Peyer's patch (tissue), 4 donors: ENCODE data around the gene SRRM3.

ENCODE experiments used
- POLR2A ChIP-seq, 2 donors: fragments of 450-650 bp; IDR thresholded peaks; one replicate each; pipeline ENCODE4 v1.5.1; 2017; ENCODE audit warnings: antibody characterized with exemption in 2 of 2, mild to moderate bottlenecking in 2 of 2, moderate library complexity in 2 of 2
- TF ChIP-seq, protein P1 (sequence below), 6 experiments: fragments of 450-650 bp in 4 of 6; fragments of 200-600 bp in 2 of 6; sonication (generic) in 1 of 6; IDR thresholded peaks; one replicate each; pipeline ENCODE4 v1.5.1; 2017 to 2019; ENCODE audit warnings: antibody characterized with exemption in 6 of 6, mild to moderate bottlenecking in 3 of 6, moderate library complexity in 1 of 6

DNA sequence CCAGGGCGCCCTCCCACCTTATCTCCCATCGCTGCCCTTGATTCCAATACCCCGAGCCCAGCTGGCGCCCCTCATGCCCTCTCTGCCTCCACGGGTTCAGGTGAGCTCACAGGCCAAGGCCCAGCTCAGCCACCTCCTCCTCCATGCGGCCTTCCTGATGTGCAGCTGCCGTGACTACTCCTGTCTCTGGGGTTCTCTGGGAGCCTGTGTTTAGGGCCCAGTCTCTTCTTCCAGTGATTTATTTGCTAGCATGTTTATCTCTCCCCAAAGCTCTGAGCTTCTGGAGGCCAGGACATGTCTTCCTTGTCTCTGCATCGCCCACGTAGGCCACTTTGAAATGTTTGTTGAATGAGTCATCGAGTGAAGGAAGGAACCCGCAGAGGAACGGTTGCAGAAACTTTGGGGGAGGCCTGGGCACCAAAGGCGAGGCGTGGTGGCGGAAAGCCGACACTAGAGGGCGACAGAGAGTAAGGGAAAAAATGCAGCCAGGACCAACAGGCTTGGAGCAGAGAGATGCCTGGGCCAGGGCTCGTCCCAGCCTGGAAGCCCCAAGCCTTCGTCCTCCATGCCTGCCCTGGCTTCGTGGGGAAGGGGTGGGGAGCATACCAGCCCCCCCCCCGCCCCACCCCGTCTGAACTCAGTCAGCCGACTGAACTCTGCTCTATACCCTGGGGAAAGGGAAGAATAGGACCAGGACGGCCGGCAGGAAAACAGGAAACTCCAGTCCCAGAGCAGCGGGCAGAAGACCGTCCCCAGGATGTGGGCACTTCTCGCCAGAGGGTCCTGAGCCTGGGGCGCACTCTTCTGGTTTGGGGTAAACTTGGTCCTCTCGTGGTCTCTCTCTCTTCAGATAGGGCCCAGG, 89.9 kb downstream of the SRRM3 start:
- TF ChIP-seq, protein P1, sequence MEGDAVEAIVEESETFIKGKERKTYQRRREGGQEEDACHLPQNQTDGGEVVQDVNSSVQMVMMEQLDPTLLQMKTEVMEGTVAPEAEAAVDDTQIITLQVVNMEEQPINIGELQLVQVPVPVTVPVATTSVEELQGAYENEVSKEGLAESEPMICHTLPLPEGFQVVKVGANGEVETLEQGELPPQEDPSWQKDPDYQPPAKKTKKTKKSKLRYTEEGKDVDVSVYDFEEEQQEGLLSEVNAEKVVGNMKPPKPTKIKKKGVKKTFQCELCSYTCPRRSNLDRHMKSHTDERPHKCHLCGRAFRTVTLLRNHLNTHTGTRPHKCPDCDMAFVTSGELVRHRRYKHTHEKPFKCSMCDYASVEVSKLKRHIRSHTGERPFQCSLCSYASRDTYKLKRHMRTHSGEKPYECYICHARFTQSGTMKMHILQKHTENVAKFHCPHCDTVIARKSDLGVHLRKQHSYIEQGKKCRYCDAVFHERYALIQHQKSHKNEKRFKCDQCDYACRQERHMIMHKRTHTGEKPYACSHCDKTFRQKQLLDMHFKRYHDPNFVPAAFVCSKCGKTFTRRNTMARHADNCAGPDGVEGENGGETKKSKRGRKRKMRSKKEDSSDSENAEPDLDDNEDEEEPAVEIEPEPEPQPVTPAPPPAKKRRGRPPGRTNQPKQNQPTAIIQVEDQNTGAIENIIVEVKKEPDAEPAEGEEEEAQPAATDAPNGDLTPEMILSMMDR (IDR thresholded peaks at IDR 0.05) = peak; percentile 95 to 98 (median 98)
- TF ChIP-seq POLR2A (IDR thresholded peaks at IDR 0.05) = peak in 1 of 2 donors; percentile 13
